Umbilical cord (tissue), 2 donors: ENCODE data around the gene ME3. TPM values are rescaled to one million over a fixed set of nuclear protein-coding genes. Genes with fewer than 3 reads are reported as not detected.
"Not testable (repeated sequence)": the region's sequence is repeated elsewhere in the genome, so short reads cannot be mapped to it uniquely, and the experiment has no call there.

ENCODE experiments used
- DNase-seq: peaks from one replicate; pipeline ENCODE4 v3.0.0-alpha.2; 2015; ENCODE audit warnings: low spot score
- total RNA-seq: library from RNA; depleted of rRNA; stranded (reverse); fragments of >200 nt; gene quantifications from one replicate; pipeline ENCODE4 v1.2.3, GENCODE V29; 2014; ENCODE audit warnings: low replicate concordance; ENCODE audit not compliant: insufficient read depth

The ME3 gene
- total RNA-seq, 1 donor from 2014 or later: 37.6 TPM

GRCh38 chr11:86440843-86441242 is 231.6 kb downstream of the ME3 start:
- no peak for DNase-seq

- no peak for DNase-seq
Observed at GRCh38 chr11:86440305-86440716, 232.1 kb downstream of the ME3 start.

- no peak for DNase-seq
Observed at GRCh38 chr11:86438685-86439084, 233.7 kb downstream of the ME3 start.

- DNase-seq: no peak
Observed at GRCh38 chr11:86435711-86436110, 236.7 kb downstream of the ME3 start.

- DNase-seq: not testable (repeated sequence)
Observed at GRCh38 chr11:86433361-86434095, 238.9 kb downstream of the ME3 start.

- DNase-seq: no peak
Observed at GRCh38 chr11:86431258-86431657, 241.2 kb downstream of the ME3 start.

- no peak for DNase-seq
Observed at GRCh38 chr11:86427441-86427840, 245.0 kb downstream of the ME3 start.

- DNase-seq: peak; percentile 34
Observed at GRCh38 chr11:86423488-86423887, 248.9 kb downstream of the ME3 start.

GRCh38 chr11:86422371-86422770 is 250.0 kb downstream of the ME3 start:
- no peak for DNase-seq

GRCh38 chr11:86421946-86422345 is 250.5 kb downstream of the ME3 start:
- DNase-seq: no peak

GRCh38 chr11:86418917-86419316 is 253.5 kb downstream of the ME3 start:
- DNase-seq: no peak

GRCh38 chr11:86418513-86418912 is 253.9 kb downstream of the ME3 start:
- DNase-seq: no peak

- DNase-seq: no peak
Observed at GRCh38 chr11:86418106-86418505, 254.3 kb downstream of the ME3 start.

GRCh38 chr11:86416951-86417350 is 255.5 kb downstream of the ME3 start:
- DNase-seq: not testable (repeated sequence)

- peak; percentile 22 for DNase-seq
Observed at GRCh38 chr11:86416494-86416893, 255.9 kb downstream of the ME3 start.

GRCh38 chr11:86415026-86415425 is 257.4 kb downstream of the ME3 start:
- DNase-seq: no peak

- DNase-seq: no peak
Observed at GRCh38 chr11:86414032-86414431, 258.4 kb downstream of the ME3 start.

GRCh38 chr11:86408845-86409244 is 263.6 kb downstream of the ME3 start:
- no peak for DNase-seq

- peak; percentile 29 for DNase-seq
Observed at GRCh38 chr11:86403458-86403857, 269.0 kb downstream of the ME3 start.

GRCh38 chr11:86398106-86398505 is 274.3 kb downstream of the ME3 start:
- no peak for DNase-seq

- DNase-seq: no peak
Observed at GRCh38 chr11:86397351-86397750, 275.1 kb downstream of the ME3 start.

- DNase-seq: no peak
Observed at GRCh38 chr11:86396396-86396795, 276.0 kb downstream of the ME3 start.

GRCh38 chr11:86395061-86395551 is 277.3 kb downstream of the ME3 start:
- peak; percentile 42 for DNase-seq
